H1 (cell line): Measurements from ENCODE around the gene PTPN18. TPM values are rescaled to one million over a fixed set of nuclear protein-coding genes. Genes with fewer than 3 reads are reported as not detected.

Source experiments
- CREB1 ChIP-seq: IDR thresholded peaks from 2 replicates; pipeline ENCODE4 v1.6.1; 2012; ENCODE audit warnings: inconsistent platforms
- EGR1 ChIP-seq: IDR thresholded peaks from 2 replicates; pipeline ENCODE4 v1.6.1; 2011; ENCODE audit warnings: low read depth, low read length, borderline replicate concordance
- GTF2F1 ChIP-seq: IDR thresholded peaks from 2 replicates; pipeline ENCODE4 v1.6.1; 2012; ENCODE audit warnings: low read depth, low read length, improper control_type of control experiment, borderline replicate concordance
- POLR2AphosphoS5 ChIP-seq: IDR thresholded peaks from 2 replicates; pipeline ENCODE4 v1.6.1; 2011; ENCODE audit warnings: low read depth, low read length
- RFX5 ChIP-seq: IDR thresholded peaks from 2 replicates; pipeline ENCODE4 v1.6.1; 2011; ENCODE audit warnings: low read depth, low read length, improper control_type of control experiment, borderline replicate concordance
- SIX5 ChIP-seq: IDR thresholded peaks from 2 replicates; pipeline ENCODE4 v1.6.1; 2011; ENCODE audit warnings: mild to moderate bottlenecking, low read depth, low read length
- polyA plus RNA-seq, 7 experiments: library from polyadenylated mRNA; depleted of rRNA in 3 of 7; stranded (reverse) in 5 of 7; unstranded in 2 of 7; fragments of >200 nt in 5 of 7; fragments of 200-250 nt in 2 of 7; gene quantifications; 1 replicate in 5 of 7; 2 replicates in 1 of 7; 4 replicates in 1 of 7; pipeline versions ENCODE4 v1.2.1 to v1.2.3, GENCODE V29; 2011 to 2013; ENCODE audit warnings: missing spikeins in 2 of 7, mixed read lengths in 2 of 7
- total RNA-seq: library from RNA; stranded (reverse); fragmentation: NEBNext Ultra II Directional; extraction: Animal tissue kit (Norgen Biotek cat#: 25700); gene quantifications from 2 replicates; pipeline ENCODE4 v1.2.1, GENCODE V29; 2021

Gene PTPN18
- total and polyA plus RNA-seq, 2 of the 8 experiments (the other 6 are each of a cell fraction or from before 2014, with no cell fraction given): 13.2 to 14.7 TPM

DNA sequence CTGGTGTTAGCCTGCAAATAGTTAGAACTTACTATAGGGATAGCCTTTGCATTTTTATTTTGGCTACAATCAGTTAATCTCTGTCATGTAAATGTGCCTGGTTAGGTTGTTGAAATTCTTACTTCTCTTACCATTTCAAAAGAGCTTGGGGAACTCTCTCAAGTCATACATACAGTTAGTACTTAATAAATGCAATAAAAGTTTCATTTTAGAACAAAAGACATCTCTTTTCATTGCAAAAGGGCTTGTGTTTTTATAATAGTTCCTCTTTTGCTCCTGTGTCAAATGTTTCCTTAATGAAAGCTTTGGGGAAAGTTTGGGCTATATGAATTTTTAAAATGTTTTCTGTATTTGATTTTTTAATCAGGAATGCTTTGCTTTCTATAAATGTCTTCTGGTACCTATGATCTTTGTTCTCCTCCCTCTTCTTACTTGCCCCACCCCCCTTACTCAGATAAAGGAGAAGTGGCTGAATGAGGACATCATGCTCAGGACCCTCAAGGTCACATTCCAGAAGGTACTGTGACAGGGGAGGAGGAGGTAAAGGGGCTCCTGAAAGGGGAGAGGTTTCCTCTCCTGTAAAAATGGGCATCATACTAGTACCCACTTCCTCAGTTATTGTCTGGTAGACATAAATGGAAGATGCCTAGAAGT, 13.6 kb downstream of the PTPN18 start (continued):
- no peak for TF ChIP-seq SIX5
- TF ChIP-seq GTF2F1: no peak
- TF ChIP-seq EGR1: no peak
- TF ChIP-seq RFX5: no peak
- TF ChIP-seq CREB1: no peak
- TF ChIP-seq POLR2AphosphoS5: no peak
- TF ChIP-seq, all 59 proteins: peak for 0
